Subcutaneous abdominal adipose tissue (tissue), 5 donors: ENCODE measurements around the gene RBL1.
"Not testable (repeated sequence)": the region's sequence is repeated elsewhere in the genome, so short reads cannot be mapped to it uniquely, and the experiment has no call there.

Source experiments
- H3K27ac ChIP-seq: one replicate; pipeline ENCODE4 v1.7.0; 2013; ENCODE audit warnings: low read depth, mild to moderate bottlenecking, inconsistent platforms, low read length, moderate library complexity
- H3K27me3 ChIP-seq, 5 donors: one replicate each; pipeline ENCODE4 v1.7.0; 2013; ENCODE audit warnings: low read length in 5 of 5, inconsistent platforms in 1 of 5; ENCODE audit not compliant: control insufficient read depth in 5 of 5, insufficient read depth in 4 of 5
- H3K36me3 ChIP-seq, 5 donors: one replicate each; pipeline ENCODE4 v1.7.0; 2013; ENCODE audit warnings: low read length in 5 of 5; ENCODE audit not compliant: control insufficient read depth in 5 of 5, insufficient read depth in 5 of 5
- H3K4me1 ChIP-seq, 5 donors: one replicate each; pipeline ENCODE4 v1.7.0; 2013; ENCODE audit warnings: low read length in 5 of 5, mild to moderate bottlenecking in 3 of 5, moderate library complexity in 1 of 5; ENCODE audit not compliant: control insufficient read depth in 5 of 5, insufficient read depth in 5 of 5
- H3K4me3 ChIP-seq, 5 donors: one replicate each; pipeline ENCODE4 v1.7.0; 2013; ENCODE audit warnings: low read length in 5 of 5, low read depth in 1 of 5
- H3K9ac ChIP-seq, 5 donors: one replicate each; pipeline ENCODE4 v1.7.0; 2013; ENCODE audit warnings: low read length in 5 of 5, mild to moderate bottlenecking in 4 of 5, moderate library complexity in 3 of 5
- H3K9me3 ChIP-seq, 5 donors: one replicate each; pipeline ENCODE4 v1.7.0; 2013; ENCODE audit warnings: low read length in 5 of 5; ENCODE audit not compliant: control insufficient read depth in 5 of 5
- donor health status: healthy.
- donor health status: healthy.
- donor health status: healthy.
- donor health status: healthy.
- donor health status: healthy.

Gene RBL1

DNA sequence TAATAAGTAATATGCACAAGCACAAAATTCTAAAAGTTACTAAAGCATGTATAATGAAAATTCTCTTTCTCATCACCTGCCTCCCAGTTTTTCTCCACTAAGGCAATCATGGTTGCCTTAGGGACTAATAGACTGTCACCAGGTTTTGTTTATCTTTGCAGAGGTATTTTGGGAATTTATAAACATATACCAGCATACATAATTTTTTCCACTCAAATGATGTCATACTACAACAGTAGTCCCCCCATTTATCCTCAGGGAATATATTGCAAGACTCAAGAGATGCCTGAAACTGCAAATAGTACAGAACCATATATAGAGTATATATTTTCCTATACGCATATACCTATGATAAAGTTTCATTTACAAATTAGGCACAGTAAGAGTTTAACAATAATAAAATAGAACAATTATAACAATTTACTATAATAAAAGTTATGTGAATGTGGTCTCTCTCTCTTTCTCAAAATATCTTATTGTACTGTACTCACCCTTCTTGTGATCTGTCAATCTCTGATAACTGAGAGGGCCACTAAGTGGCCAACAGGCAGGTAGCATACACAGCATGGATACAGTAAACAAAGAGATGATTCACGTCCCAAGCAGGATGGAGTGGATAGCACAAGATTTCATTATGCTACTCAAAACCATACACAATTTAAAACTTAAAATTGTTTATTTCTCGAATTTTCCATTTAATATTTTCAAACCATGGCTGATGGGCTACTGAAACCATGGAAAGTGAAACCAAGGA, 19.7 kb downstream of the RBL1 start:
- H3K36me3 ChIP-seq, result no peaks in the 10 kb centered on the region
- no peak overlapping the region for H3K4me3 ChIP-seq
- H3K9ac ChIP-seq, result no peak overlapping the region
- no peaks in the 10 kb centered on the region for H3K27me3 ChIP-seq
- H3K4me1 ChIP-seq, result no peaks in the 10 kb centered on the region
- H3K9me3 ChIP-seq, result peaks cover 0 to 3% (median 0%) of the 10 kb centered on the region in 5 donors
- H3K27ac ChIP-seq, result no peak overlapping the region

DNA sequence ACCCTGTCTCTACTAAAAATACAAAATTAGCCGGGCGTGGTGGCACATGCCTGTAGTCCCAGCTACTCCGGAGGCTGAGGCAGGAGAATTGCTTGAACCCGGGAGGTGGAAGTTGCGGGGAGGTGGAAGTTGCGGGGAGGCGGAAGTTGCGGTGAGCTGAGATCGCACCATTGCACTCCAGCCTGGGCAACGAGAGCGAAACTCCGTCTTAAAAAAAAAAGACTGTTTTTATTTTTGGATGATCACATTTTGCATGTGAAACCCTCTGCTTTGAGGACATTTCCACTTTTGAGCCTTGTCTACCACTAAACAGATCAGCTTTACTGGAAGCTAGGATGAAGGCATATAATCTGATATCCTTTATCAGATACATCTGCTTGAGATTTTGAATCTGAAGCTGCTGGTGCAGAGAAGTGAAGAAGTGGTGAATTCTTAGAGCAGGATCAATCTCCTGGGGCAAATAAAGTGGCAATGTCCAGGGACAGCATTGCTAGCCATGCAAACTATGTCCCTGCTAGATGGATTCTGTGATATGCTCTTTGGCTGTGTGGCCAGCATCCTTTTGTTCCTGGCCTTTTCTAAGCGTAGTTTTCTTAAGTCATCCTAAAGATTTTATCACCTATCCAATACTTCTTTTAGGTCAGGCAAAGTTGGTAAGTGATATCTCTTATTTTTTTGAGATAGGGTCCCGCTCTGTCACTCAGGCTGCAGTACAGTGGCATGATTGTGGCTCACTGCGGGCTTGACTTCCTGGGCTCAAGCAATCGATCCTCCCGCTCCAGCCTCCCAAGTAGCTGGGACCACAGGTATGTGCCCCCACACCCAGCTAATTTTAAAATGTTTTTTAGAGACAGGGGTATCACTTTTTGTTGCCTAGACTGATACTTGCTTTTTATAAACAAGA, 23.3 kb downstream of the RBL1 start:
- Histone ChIP-seq H3K36me3 (no peaks in the 10 kb centered on the region), H3K27ac (no peak overlapping the region), H3K27me3 (no peaks in the 10 kb centered on the region), H3K4me3 (no peak overlapping the region), H3K4me1 (no peaks in the 10 kb centered on the region), H3K9me3 (peaks cover 0 to 3% (median 0%) of the 10 kb centered on the region in 5 donors), H3K9ac (no peak overlapping the region)

DNA sequence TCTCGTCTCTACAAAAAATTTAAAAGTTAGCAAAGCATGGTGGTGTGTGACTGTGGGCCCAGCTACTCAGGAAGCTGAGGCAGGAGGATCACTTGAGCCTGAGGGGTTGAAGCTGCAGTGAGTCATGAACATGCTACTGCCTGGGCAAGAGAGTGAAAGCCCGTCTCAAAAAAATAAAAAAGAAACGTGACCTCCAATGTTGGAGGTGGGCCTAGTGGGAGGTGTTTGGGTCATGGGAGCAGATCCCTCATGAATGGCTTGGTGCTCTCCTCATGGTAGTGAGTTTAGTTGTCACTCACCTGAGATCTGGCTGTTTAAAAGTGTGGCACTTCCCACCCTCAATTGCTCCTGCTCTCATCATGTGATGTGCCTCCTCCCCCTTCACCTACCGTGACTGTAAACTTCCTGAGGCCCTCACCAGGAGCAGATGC, 24.3 kb downstream of the RBL1 start:
- peaks cover 1 to 4% (median 2%) of the 10 kb centered on the region in 5 donors for H3K36me3 ChIP-seq
- no peaks in the 10 kb centered on the region for H3K27me3 ChIP-seq
- H3K9me3 ChIP-seq, result peaks cover 0 to 3% (median 0%) of the 10 kb centered on the region in 5 donors
- no peaks in the 10 kb centered on the region for H3K4me1 ChIP-seq
- no peak overlapping the region for H3K4me3 ChIP-seq
- no peak overlapping the region for H3K9ac ChIP-seq
- no peak overlapping the region for H3K27ac ChIP-seq

DNA sequence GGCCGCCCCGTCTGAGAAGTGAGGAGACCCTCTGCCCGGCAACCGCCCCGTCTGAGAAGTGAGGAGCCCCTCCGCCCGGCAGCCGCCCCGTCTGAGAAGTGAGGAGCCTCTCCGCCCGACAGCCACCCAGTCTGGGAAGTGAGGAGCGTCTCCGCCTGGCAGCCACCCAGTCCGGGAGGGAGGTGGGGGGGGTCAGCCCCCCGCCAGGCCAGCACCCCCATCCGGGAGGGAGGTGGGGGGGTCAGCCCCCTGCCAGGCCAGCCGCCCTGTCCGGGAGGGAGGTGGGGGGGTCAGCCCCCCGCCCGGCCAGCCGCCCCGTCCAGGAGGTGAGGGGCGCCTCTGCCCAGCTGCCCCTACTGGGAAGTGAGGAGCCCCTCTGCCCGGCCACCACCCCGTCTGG, 26.2 kb downstream of the RBL1 start:
- not testable (repeated sequence) for H3K9ac ChIP-seq, H3K4me1 ChIP-seq, H3K4me3 ChIP-seq, H3K9me3 ChIP-seq, H3K27ac ChIP-seq, H3K27me3 ChIP-seq
- peaks cover 8 to 13% (median 10%) of the 10 kb centered on the region in 5 donors for H3K36me3 ChIP-seq

DNA sequence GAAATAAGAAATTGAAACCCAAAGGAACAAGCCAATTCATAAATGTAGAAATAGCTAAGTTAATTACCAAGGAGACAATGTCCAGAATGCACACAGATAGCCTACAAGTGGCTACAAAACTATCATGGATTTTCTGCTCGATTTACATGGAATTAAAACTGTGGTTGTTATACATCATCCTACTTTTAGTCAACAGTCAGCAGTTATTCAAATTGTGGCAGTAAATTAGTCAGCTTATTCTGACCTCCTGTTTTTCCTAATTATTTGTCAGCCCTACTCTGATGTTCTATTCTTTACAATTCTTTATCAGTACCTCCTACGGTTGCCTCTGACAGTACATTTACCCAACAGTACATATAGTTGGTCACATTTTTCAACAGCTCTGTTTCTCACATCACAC, 29.6 kb downstream of the RBL1 start:
- Histone ChIP-seq H3K9me3 (no peaks in the 10 kb centered on the region), H3K4me1 (no peaks in the 10 kb centered on the region), H3K27ac (no peak overlapping the region), H3K4me3 (no peak overlapping the region), H3K9ac (no peak overlapping the region), H3K36me3 (peaks cover 8 to 19% (median 13%) of the 10 kb centered on the region in 5 donors), H3K27me3 (no peaks in the 10 kb centered on the region)

DNA sequence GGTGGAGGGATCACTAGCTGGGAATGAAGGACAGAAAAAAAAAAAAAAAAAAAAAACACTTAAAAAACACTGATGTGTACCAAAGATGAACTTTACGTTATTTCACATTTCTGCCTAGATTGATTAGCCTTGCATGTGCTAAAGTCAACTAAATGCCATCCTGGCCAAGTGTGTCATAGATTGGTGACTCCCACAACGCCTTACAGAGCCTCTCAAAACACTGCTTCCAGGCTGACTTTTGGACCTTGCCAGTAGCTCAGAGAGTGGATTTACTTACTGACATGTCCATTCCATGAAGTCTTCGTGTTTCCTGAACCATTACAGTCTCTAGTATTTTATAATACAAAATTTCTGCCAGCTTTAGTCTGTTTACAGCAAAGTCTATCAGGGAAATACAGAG, 40.5 kb downstream of the RBL1 start:
- H3K27ac ChIP-seq, result no peak overlapping the region
- peaks cover 0 to 8% (median 3%) of the 10 kb centered on the region in 5 donors for H3K4me1 ChIP-seq
- no peaks in the 10 kb centered on the region for H3K9me3 ChIP-seq
- peaks cover 0 to 21% (median 8%) of the 10 kb centered on the region in 5 donors for H3K36me3 ChIP-seq
- H3K4me3 ChIP-seq, result no peak overlapping the region
- no peaks in the 10 kb centered on the region for H3K27me3 ChIP-seq
- H3K9ac ChIP-seq, result no peak overlapping the region

DNA sequence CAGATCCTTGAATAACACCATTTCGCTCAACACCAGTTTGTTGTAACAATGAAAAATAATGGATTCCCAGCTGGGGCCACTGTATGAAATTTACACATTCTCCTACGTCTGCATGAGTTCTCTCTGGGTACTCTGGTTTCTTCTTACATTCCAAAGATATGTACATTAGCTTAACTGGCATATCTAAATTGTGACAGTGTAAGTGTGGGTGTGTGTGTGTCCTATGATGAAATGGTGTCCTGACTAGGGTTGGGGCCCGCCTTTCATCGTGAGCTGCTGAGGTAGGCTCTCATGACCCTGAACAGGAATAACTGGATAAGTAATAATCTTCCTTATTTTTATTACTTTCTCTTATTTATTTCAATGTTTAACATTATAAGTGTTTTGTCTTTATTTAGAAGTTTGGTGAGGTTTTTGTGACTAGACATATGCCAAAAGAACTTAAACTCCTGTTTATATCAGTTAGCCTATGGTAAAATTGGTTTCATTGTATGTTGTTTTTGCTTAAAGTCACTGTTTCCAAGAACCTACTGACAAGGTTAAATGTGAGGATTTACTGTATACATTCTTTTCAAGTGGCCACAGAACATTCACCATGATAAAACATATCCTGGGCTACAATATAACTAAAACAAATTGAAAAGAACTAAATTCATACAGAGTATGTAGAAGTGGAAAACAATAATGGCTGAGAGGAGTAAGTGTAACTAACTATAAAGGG, 42.4 kb downstream of the RBL1 start:
- Histone ChIP-seq H3K4me3 (no peak overlapping the region), H3K27ac (no peak overlapping the region), H3K4me1 (peaks cover 0 to 8% (median 3%) of the 10 kb centered on the region in 5 donors), H3K27me3 (no peaks in the 10 kb centered on the region), H3K9ac (no peak overlapping the region), H3K36me3 (peaks cover 0 to 18% (median 7%) of the 10 kb centered on the region in 5 donors), H3K9me3 (no peaks in the 10 kb centered on the region)

DNA sequence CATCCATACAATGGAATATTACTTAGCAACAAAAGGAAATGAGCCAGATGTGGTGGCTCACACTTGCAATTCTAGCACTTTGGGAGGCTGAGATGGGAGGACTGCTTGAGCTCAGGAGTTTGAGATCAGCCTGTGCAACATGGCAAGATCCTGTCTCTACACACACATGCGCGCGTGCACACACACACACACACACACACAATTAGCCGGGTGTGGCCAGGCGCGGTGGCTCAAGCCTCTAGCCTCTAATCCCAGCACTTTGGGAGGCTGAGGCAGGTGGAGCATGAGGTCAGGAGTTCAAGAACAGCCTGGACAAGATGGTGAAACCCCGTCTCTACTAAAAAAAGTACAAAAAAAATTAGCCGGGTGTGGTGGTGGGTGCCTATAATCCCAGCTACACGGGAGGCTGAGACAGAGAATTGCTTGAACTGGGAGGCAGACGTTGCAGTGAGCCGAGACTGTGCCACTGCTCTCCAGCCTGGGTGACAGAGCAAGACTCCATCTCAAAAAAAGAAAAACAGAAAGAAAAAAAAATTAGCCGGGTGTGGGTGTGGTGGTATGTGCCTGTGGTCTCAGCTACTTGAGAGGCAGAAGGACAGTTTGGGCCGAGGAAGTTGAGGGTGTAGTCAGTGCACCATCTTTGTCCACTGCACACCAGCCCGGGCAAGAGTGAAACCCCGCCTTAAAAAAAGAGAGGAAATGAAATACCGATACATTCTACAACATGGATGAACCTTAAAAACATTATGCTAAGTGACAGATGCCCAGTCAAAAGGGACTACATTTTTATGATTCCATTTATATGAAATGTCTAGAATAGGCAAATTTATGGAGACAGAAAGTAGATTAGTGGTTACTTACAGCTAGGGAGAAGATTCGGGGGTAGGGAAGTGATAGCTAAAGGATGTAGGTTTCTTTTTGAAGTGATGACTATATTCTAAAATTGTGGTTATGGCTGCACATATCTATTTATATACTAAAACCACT, 52.5 kb downstream of the RBL1 start:
- H3K27me3 ChIP-seq, result no peaks in the 10 kb centered on the region
- peak overlapping the region in 1 of 5 donors; percentile 35 for H3K9ac ChIP-seq
- H3K4me1 ChIP-seq, result no peaks in the 10 kb centered on the region
- H3K4me3 ChIP-seq, result peak overlapping the region in 1 of 5 donors; percentile 7
- H3K9me3 ChIP-seq, result no peaks in the 10 kb centered on the region
- H3K36me3 ChIP-seq, result peaks cover 0 to 24% (median 18%) of the 10 kb centered on the region in 5 donors
- H3K27ac ChIP-seq, result no peak overlapping the region

DNA sequence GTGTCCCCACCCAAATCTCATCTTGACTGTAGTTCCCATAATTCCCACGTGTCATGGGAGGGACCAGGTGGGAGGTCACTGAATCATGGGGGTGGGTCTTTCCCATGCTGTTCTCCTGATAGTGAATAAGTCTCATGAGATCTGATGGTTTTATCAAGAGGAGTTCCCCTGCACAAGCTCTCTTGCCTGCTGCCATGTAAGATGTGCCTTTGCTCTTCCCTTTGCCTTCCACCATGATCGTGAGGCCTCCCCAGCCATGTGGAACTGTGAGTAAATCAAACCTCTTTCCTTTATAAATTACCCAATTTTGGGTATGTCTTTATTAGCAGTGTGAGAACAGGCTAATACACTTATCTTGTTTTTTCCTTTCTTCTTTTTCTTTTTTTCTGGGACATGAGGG, 56.4 kb downstream of the RBL1 start:
- H3K27me3 ChIP-seq, H3K9ac ChIP-seq, H3K4me1 ChIP-seq, H3K4me3 ChIP-seq, H3K27ac ChIP-seq, H3K9me3 ChIP-seq: not testable (repeated sequence)
- peaks cover 4 to 24% (median 14%) of the 10 kb centered on the region in 5 donors for H3K36me3 ChIP-seq
